OCI-LY7 (cell line): ENCODE measurements around the gene CRADD. TPM values are rescaled to one million over a fixed set of nuclear protein-coding genes. Genes with fewer than 3 reads are reported as not detected.

Source experiments
- BruUV-seq: library from RNA; stranded (reverse); fragments of 400-500 nt; replicated peaks from 2 replicates; lab custom pipeline; 2021; lab: Mats Ljungman, UMichigan
- CTCF ChIA-PET: fragments of 300-600 bp; sonication (Branson Sonifier 250); formaldehyde crosslinking; loops from one replicate; lab custom pipeline; 2022; ENCODE audit warnings: antibody characterized with exemption; ENCODE audit not compliant: unreplicated experiment; lab: Charles Lee
- POLR2A ChIA-PET: fragments of 300-600 bp; sonication (Branson Sonifier 250); formaldehyde crosslinking; loops from one replicate; lab custom pipeline; 2022; ENCODE audit warnings: antibody characterized with exemption; lab: Charles Lee
- DNase-seq: peaks from one replicate; pipeline ENCODE4 v3.0.0-alpha.2; 2015; ENCODE audit warnings: low spot score
- H2AFZ ChIP-seq: fragments of 200-600 bp; sonication (generic), shearing (Covaris generic); 2 replicates; pipeline ENCODE4 v1.6.1; 2014; ENCODE audit warnings: mild to moderate bottlenecking, antibody characterized with exemption, low read length, moderate library complexity
- H3K27ac ChIP-seq: fragments of 200-600 bp; sonication (generic); 2 replicates; pipeline ENCODE4 v1.5.1; 2014; ENCODE audit warnings: mixed run types, low read depth, mild to moderate bottlenecking, moderate library complexity, low read length, inconsistent platforms; ENCODE audit not compliant: poor library complexity, severe bottlenecking
- H3K36me3 ChIP-seq: fragments of 200-600 bp; sonication (generic); 2 replicates; pipeline ENCODE4 v1.6.1; 2014; ENCODE audit warnings: mild to moderate bottlenecking, antibody characterized with exemption, low read length, moderate library complexity, mixed read lengths; ENCODE audit not compliant: insufficient read depth
- H3K4me1 ChIP-seq: fragments of 200-600 bp; sonication (generic); 2 replicates; pipeline ENCODE4 v1.5.1; 2014; ENCODE audit warnings: mild to moderate bottlenecking, low read length; ENCODE audit not compliant: insufficient read depth, poor library complexity, severe bottlenecking
- H3K4me2 ChIP-seq: fragments of 200-600 bp; sonication (generic); 2 replicates; pipeline ENCODE4 v1.6.1; 2014; ENCODE audit warnings: mild to moderate bottlenecking, low read length
- H3K4me3 ChIP-seq: fragments of 200-600 bp; sonication (generic); 2 replicates; pipeline ENCODE4 v1.5.1; 2014; ENCODE audit warnings: mild to moderate bottlenecking, low read depth, low read length; ENCODE audit not compliant: poor library complexity, severe bottlenecking
- H3K79me2 ChIP-seq: fragments of 200-600 bp; sonication (generic); 2 replicates; pipeline ENCODE4 v1.6.1; 2016; ENCODE audit warnings: low read depth, mild to moderate bottlenecking, low read length, moderate library complexity, mixed read lengths; ENCODE audit not compliant: insufficient read depth
- H3K9me2 ChIP-seq: fragments of 200-600 bp; sonication (generic); 2 replicates; pipeline ENCODE4 v1.6.1; 2016; ENCODE audit warnings: mild to moderate bottlenecking, low read length, mixed read lengths; ENCODE audit not compliant: insufficient read depth
- H3K9me3 ChIP-seq: fragments of 200-600 bp; sonication (generic); 2 replicates; pipeline ENCODE4 v1.6.1; 2014; ENCODE audit warnings: mild to moderate bottlenecking, mixed run types, low read length, mixed read lengths
- H4K20me1 ChIP-seq: fragments of 200-600 bp; sonication (generic); 2 replicates; pipeline ENCODE4 v1.6.1; 2014; ENCODE audit warnings: mild to moderate bottlenecking, antibody characterized with exemption, low read length, moderate library complexity, mixed read lengths; ENCODE audit not compliant: insufficient read depth
- EZH2phosphoT487 ChIP-seq: fragments of 200-600 bp; sonication (generic); IDR thresholded peaks from 2 replicates; pipeline ENCODE4 v1.6.1; 2018; ENCODE audit warnings: low read depth, borderline replicate concordance, mild to moderate bottlenecking, mixed run types, antibody characterized with exemption, low read length, moderate library complexity, mixed read lengths
- intact Hi-C: fragments of 100-400 bp; cut with micrococcal nuclease; formaldehyde crosslinking; loops from one replicate; pipeline ENCODE4 v1.10.0; 2022; ENCODE audit not compliant: unreplicated experiment
- total RNA-seq, 2 experiments: library from RNA; depleted of rRNA in 1 of 2; stranded (reverse); fragments of >200 nt in 1 of 2; shearing (Covaris generic) in 1 of 2; gene quantifications; 2 replicates each; pipeline ENCODE4 v1.2.3, GENCODE V29; 2014 to 2022
- TF ChIP-seq, protein P1 (sequence below): fragments of 200-600 bp; sonication (generic); conservative IDR thresholded peaks from 2 replicates; pipeline ENCODE4 v1.5.1; 2014; ENCODE audit warnings: mild to moderate bottlenecking, antibody characterized with exemption, low read length, moderate library complexity, mixed read lengths

The CRADD gene
- total RNA-seq, 2 experiments from 2014 or later: 10.5 to 16.8 TPM

DNA sequence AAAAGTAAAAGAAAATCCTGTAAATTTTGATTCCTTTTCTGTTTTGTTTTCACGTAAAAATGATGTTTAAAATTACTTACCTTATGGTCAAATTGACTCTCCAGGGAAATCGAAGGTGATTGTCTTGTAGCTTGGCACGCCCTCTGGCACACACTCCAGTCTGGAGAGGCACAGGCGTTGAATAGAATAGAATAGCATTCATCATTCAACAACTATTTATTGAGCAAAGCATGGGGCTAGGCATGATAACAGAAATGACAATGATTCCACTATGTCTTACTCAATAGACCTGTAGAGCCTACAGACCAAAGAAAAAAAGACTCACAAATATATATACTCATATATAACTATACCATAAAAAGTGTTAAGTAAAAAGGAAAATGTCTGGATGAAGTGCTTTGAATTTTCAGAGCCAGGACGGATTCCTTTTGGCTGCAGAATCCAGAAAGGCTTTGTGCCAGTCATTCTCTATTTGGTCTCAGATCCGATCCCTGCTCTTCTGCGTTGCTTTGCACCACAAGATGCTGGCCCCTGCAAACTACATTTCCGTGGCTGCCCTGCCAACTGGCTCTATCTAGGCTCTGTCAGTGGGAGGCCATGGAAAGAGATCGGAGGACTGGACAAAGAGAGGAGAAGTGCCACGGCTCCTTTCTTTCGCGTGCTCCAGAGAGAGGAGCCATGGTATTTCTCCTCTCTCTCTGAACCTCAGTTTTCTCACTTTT lies 231.8 kb downstream of the CRADD start:
- Histone ChIP-seq H2AFZ (no peak overlapping the region), H3K27ac (no peak overlapping the region), H3K9me2 (no peaks in the 10 kb centered on the region), H3K4me2 (no peak overlapping the region), H3K9me3 (no peaks in the 10 kb centered on the region), H4K20me1 (no peaks in the 10 kb centered on the region), H3K4me3 (no peak overlapping the region), H3K79me2 (no peaks in the 10 kb centered on the region), H3K4me1 (no peaks in the 10 kb centered on the region), H3K36me3 (no peaks in the 10 kb centered on the region)
- intact Hi-C loops: no loop called here
- DNase-seq: no peak
- POLR2A ChIA-PET: no interaction called here
- BruUV-seq: no TSS peak
- no peak for TF ChIP-seq EZH2phosphoT487
- TF ChIP-seq, protein P1, sequence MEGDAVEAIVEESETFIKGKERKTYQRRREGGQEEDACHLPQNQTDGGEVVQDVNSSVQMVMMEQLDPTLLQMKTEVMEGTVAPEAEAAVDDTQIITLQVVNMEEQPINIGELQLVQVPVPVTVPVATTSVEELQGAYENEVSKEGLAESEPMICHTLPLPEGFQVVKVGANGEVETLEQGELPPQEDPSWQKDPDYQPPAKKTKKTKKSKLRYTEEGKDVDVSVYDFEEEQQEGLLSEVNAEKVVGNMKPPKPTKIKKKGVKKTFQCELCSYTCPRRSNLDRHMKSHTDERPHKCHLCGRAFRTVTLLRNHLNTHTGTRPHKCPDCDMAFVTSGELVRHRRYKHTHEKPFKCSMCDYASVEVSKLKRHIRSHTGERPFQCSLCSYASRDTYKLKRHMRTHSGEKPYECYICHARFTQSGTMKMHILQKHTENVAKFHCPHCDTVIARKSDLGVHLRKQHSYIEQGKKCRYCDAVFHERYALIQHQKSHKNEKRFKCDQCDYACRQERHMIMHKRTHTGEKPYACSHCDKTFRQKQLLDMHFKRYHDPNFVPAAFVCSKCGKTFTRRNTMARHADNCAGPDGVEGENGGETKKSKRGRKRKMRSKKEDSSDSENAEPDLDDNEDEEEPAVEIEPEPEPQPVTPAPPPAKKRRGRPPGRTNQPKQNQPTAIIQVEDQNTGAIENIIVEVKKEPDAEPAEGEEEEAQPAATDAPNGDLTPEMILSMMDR: no peak
- CTCF ChIA-PET: no interaction called here

DNA sequence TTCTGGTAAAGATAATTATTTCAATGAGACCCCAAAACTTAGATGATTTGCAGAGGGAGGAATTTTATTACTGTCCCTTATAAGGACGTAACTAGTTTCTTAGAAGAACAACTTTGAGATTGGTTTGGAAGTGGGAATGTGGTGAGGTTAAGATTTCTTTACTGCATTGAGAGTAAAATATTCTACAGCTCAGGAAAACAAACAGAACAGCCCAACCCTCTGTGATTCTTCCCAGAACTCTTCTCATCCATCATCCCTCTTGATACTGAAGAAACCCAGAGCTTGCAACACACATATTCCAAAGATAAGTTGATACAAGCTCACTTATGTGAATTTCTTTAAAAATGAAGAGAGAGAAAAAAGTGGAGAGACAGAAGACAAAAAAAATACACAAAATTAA lies 234.2 kb downstream of the CRADD start:
- BruUV-seq: no TSS peak
- H2AFZ ChIP-seq: no peak overlapping the region
- no peak overlapping the region for H3K27ac ChIP-seq
- ChIA-PET CTCF (no interaction called here), POLR2A (no interaction called here)
- no peak overlapping the region for H3K4me2 ChIP-seq
- DNase-seq: no peak
- no peak for TF ChIP-seq EZH2phosphoT487
- TF ChIP-seq, protein P1: no peak
- H3K36me3 ChIP-seq: no peaks in the 10 kb centered on the region
- intact Hi-C loops: no loop called here
- no peaks in the 10 kb centered on the region for H4K20me1 ChIP-seq
- no peaks in the 10 kb centered on the region for H3K4me1 ChIP-seq
- no peak overlapping the region for H3K4me3 ChIP-seq
- H3K9me2 ChIP-seq: no peaks in the 10 kb centered on the region
- no peaks in the 10 kb centered on the region for H3K79me2 ChIP-seq
- H3K9me3 ChIP-seq: no peaks in the 10 kb centered on the region

DNA sequence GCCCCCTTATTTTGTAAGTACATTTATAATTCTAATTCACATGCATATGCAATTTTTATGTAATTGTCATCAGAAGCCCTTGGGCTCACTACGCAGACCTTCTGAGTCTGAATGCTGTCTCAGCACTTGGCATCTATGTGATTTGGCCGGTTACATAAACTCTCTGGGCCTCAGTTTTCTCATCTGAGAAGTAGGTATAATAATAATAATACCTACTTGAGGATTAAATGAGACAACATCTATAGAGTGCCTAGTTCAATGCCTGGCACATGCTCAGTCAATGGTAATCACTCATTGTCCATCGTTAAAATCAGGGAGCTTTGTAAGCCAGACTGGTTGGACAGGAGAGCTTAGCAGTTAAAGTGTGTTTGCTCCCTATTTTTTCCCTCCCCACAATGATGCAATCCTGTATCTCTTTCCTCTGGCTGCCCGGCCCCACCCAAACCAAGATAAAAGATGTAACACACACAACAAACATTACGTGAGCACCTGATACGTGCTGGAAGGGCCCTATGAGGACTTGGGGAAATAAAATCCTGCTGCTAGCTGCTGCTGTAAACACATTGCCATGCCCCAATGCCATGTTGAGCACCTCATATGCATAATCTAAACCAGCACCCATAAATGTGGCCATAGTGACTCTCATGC lies 235.0 kb downstream of the CRADD start:
- CTCF ChIA-PET: interaction anchor here (0.6 kb wide), 1 partner anchor 22 kb away, joined by 4 read pairs; no protein-coding TSS in a partner anchor
- no peak overlapping the region for H2AFZ ChIP-seq
- no peaks in the 10 kb centered on the region for H3K79me2 ChIP-seq

More for the DNA sequence above, 235.0 kb downstream of the CRADD start:
- POLR2A ChIA-PET: no interaction called here
- BruUV-seq: no TSS peak
- Histone ChIP-seq H3K4me3 (no peak overlapping the region), H4K20me1 (no peaks in the 10 kb centered on the region), H3K27ac (no peak overlapping the region), H3K9me3 (no peaks in the 10 kb centered on the region), H3K4me2 (no peak overlapping the region), H3K9me2 (no peaks in the 10 kb centered on the region), H3K4me1 (no peaks in the 10 kb centered on the region), H3K36me3 (no peaks in the 10 kb centered on the region)
- intact Hi-C loops: no loop called here
- DNase-seq: no peak
- TF ChIP-seq EZH2phosphoT487: no peak
